ENCODE results near the gene DIS3L2.

DIS3L2 gene

GRCh38 chr2:232184346-232184745 is 222.8 kb downstream of the DIS3L2 start:
- DNase-seq (ENCODE audit: low read depth): no peak

- no peak for DNase-seq (ENCODE audit: low read depth)
Observed at GRCh38 chr2:232190796-232191195, 229.3 kb downstream of the DIS3L2 start.

GRCh38 chr2:232195487-232195886 is 234.0 kb downstream of the DIS3L2 start:
- DNase-seq (ENCODE audit: low read depth): no peak

GRCh38 chr2:232196802-232197201 is 235.3 kb downstream of the DIS3L2 start:
- DNase-seq (ENCODE audit: low read depth): no peak

GRCh38 chr2:232200195-232200594 is 238.7 kb downstream of the DIS3L2 start:
- no peak for DNase-seq (ENCODE audit: low read depth)

GRCh38 chr2:232203166-232203891 is 241.8 kb downstream of the DIS3L2 start:
- DNase-seq (ENCODE audit: low read depth): no peak

GRCh38 chr2:232203936-232204335 is 242.4 kb downstream of the DIS3L2 start:
- DNase-seq (ENCODE audit: low read depth): no peak

GRCh38 chr2:232204457-232204931 is 243.0 kb downstream of the DIS3L2 start:
- DNase-seq (ENCODE audit: low read depth): no peak

- no peak for DNase-seq (ENCODE audit: low read depth)
Observed at GRCh38 chr2:232207174-232207573, 245.7 kb downstream of the DIS3L2 start.

- no peak for DNase-seq (ENCODE audit: low read depth)
Observed at GRCh38 chr2:232210306-232210705, 248.8 kb downstream of the DIS3L2 start.

- no peak for DNase-seq (ENCODE audit: low read depth)
Observed at GRCh38 chr2:232211743-232212686, 250.5 kb downstream of the DIS3L2 start.

- no peak for DNase-seq (ENCODE audit: low read depth)
Observed at GRCh38 chr2:232213176-232213575, 251.7 kb downstream of the DIS3L2 start.

GRCh38 chr2:232214053-232214452 is 252.5 kb downstream of the DIS3L2 start:
- DNase-seq (ENCODE audit: low read depth): no peak

- no peak for DNase-seq (ENCODE audit: low read depth)
Observed at GRCh38 chr2:232216028-232216427, 254.5 kb downstream of the DIS3L2 start.

- DNase-seq (ENCODE audit: low read depth): no peak
Observed at GRCh38 chr2:232218778-232219495, 257.4 kb downstream of the DIS3L2 start.

- no peak for DNase-seq (ENCODE audit: low read depth)
Observed at GRCh38 chr2:232219496-232219870, 258.0 kb downstream of the DIS3L2 start.

- no peak for DNase-seq (ENCODE audit: low read depth)
Observed at GRCh38 chr2:232219932-232220331, 258.4 kb downstream of the DIS3L2 start.

GRCh38 chr2:232225429-232225828 is 263.9 kb downstream of the DIS3L2 start:
- no peak for DNase-seq (ENCODE audit: low read depth)

GRCh38 chr2:232225895-232226294 is 264.4 kb downstream of the DIS3L2 start:
- no peak for DNase-seq (ENCODE audit: low read depth)

GRCh38 chr2:232228332-232228731 is 266.8 kb downstream of the DIS3L2 start:
- no peak for DNase-seq (ENCODE audit: low read depth)

GRCh38 chr2:232228971-232229894 is 267.7 kb downstream of the DIS3L2 start:
- DNase-seq (ENCODE audit: low read depth): no peak
